Endothelial cell of umbilical vein (primary cell): Measurements from ENCODE around the gene ALX1. TPM values are rescaled to one million over a fixed set of nuclear protein-coding genes. Genes with fewer than 3 reads are reported as not detected.

Experiments used
- BruUV-seq: library from RNA; stranded (reverse); fragments of 400-500 nt; replicated peaks from 2 replicates; lab custom pipeline; 2021; lab: Mats Ljungman, UMichigan
- CTCF ChIA-PET: fragments of 300-600, 350-600 bp; sonication (Branson Sonifier 250); formaldehyde crosslinking; loops from one replicate; lab custom pipeline; 2021; ENCODE audit warnings: antibody characterized with exemption, inconsistent platforms; lab: Charles Lee
- POLR2A ChIA-PET: fragments of 300-600, 350-600 bp; sonication (Branson Sonifier 250); formaldehyde crosslinking; loops from one replicate; lab custom pipeline; 2021; ENCODE audit warnings: antibody characterized with exemption, inconsistent platforms; lab: Charles Lee
- DNase-seq: peaks from one replicate; pipeline ENCODE4 v3.0.0-alpha.2; 2011; ENCODE audit warnings: low read depth, low spot score
- FAIRE-seq: peaks from 2 replicates; lab custom pipeline; 2011; peaks lifted over from hg19 to GRCh38; lab: Jason Lieb, UNC
- H2AFZ ChIP-seq: 2 replicates; pipeline ENCODE4 v1.6.0; 2012; ENCODE audit warnings: low read depth, low read length, control low read depth, inconsistent platforms
- H3K27ac ChIP-seq: 2 replicates; pipeline ENCODE4 v1.5.1; 2011; ENCODE audit warnings: low read depth, mild to moderate bottlenecking, control low read depth, low read length, moderate library complexity; ENCODE audit not compliant: insufficient read depth
- H3K27me3 ChIP-seq, 2 experiments: 2 replicates each; pipeline versions ENCODE4 v1.6.0 to v1.6.1; 2011; ENCODE audit warnings: low read length in 2 of 2, mixed read lengths in 1 of 2; ENCODE audit not compliant: control insufficient read depth in 2 of 2, insufficient read depth in 2 of 2
- H3K36me3 ChIP-seq, 2 experiments: 2 replicates in 1 of 2; 3 replicates in 1 of 2; pipeline ENCODE4 v1.5.1; 2011; ENCODE audit warnings: low read length in 2 of 2, mild to moderate bottlenecking in 1 of 2, moderate library complexity in 1 of 2; ENCODE audit not compliant: control insufficient read depth in 2 of 2, insufficient read depth in 2 of 2; ENCODE audit errors: extremely low read depth in 1 of 2
- H3K4me1 ChIP-seq: 3 replicates; pipeline ENCODE4 v1.5.1; 2011; ENCODE audit warnings: mild to moderate bottlenecking, low read length; ENCODE audit not compliant: control insufficient read depth, insufficient read depth; ENCODE audit errors: extremely low read depth
- H3K4me2 ChIP-seq: 2 replicates; pipeline ENCODE4 v1.6.1; 2011; ENCODE audit warnings: low read length, control low read depth, mixed read lengths; ENCODE audit not compliant: insufficient read depth
- H3K4me3 ChIP-seq, 3 experiments: fragments of 200-600 bp in 1 of 3; sonication (generic), shearing (Covaris generic) in 1 of 3; replicated peaks in 1 of 3; 2 replicates each; pipeline ENCODE4 v1.5.1; 2011 to 2016; ENCODE audit warnings: control low read depth in 3 of 3, low read length in 3 of 3, mild to moderate bottlenecking in 2 of 3, inconsistent platforms in 1 of 3, low read depth in 1 of 3, moderate library complexity in 1 of 3; ENCODE audit not compliant: insufficient read depth in 1 of 3
- H3K79me2 ChIP-seq: 2 replicates; pipeline ENCODE4 v1.6.0; 2012; ENCODE audit warnings: low read length, inconsistent platforms; ENCODE audit not compliant: control insufficient read depth, insufficient read depth
- H3K9ac ChIP-seq: replicated peaks from 2 replicates; pipeline ENCODE3; 2011; ENCODE audit warnings: low read length, control low read depth; ENCODE audit not compliant: insufficient read depth; ENCODE audit errors: extremely low read depth
- H3K9me1 ChIP-seq: replicated peaks from 3 replicates; pipeline ENCODE4 v1.6.0; 2011; ENCODE audit warnings: mild to moderate bottlenecking, low read length; ENCODE audit not compliant: control insufficient read depth, insufficient read depth; ENCODE audit errors: extremely low read depth
- H3K9me3 ChIP-seq: replicated peaks from 2 replicates; pipeline ENCODE4 v1.5.1; 2012; ENCODE audit warnings: low read length, inconsistent platforms; ENCODE audit not compliant: control insufficient read depth, insufficient read depth
- H4K20me1 ChIP-seq: replicated peaks from 2 replicates; pipeline ENCODE3; 2011; ENCODE audit warnings: mild to moderate bottlenecking, low read length; ENCODE audit not compliant: control insufficient read depth, insufficient read depth; ENCODE audit errors: extremely low read depth
- EZH2 ChIP-seq: IDR thresholded peaks from 2 replicates; pipeline ENCODE4 v1.6.1; 2012; ENCODE audit warnings: borderline replicate concordance, low read depth, mild to moderate bottlenecking, moderate library complexity, low read length, inconsistent platforms; ENCODE audit not compliant: severe bottlenecking
- FOS ChIP-seq: IDR thresholded peaks from 2 replicates; pipeline ENCODE4 v1.6.1; 2011; ENCODE audit warnings: mild to moderate bottlenecking, low read length, moderate library complexity, borderline replicate concordance; ENCODE audit not compliant: insufficient read depth
- GATA2 ChIP-seq: IDR thresholded peaks from 2 replicates; pipeline ENCODE4 v1.7.0; 2011; ENCODE audit warnings: low read depth, mild to moderate bottlenecking, moderate library complexity, mixed read lengths, low read length; ENCODE audit not compliant: insufficient read length, insufficient read depth
- JUN ChIP-seq: IDR thresholded peaks from 2 replicates; pipeline ENCODE4 v1.6.1; 2011; ENCODE audit warnings: borderline replicate concordance, low read depth; ENCODE audit not compliant: insufficient read length, insufficient read depth
- MYC ChIP-seq: IDR thresholded peaks from one replicate; pipeline ENCODE4 v1.6.1; 2011; ENCODE audit warnings: mild to moderate bottlenecking, low read depth, low read length
- POLR2A ChIP-seq: IDR thresholded peaks from 2 replicates; pipeline ENCODE4 v1.6.1; 2012; ENCODE audit warnings: low read depth, mild to moderate bottlenecking, control low read depth, low read length
- POLR2AphosphoS5 ChIP-seq: IDR thresholded peaks from 2 replicates; pipeline ENCODE4 v1.6.1; 2012; ENCODE audit warnings: low read depth, mild to moderate bottlenecking, control low read depth, low read length, moderate library complexity; ENCODE audit not compliant: insufficient read depth
- dilution Hi-C: fragments of 300-500 bp; cut with MboI; formaldehyde crosslinking; loops from one replicate; pipeline ENCODE4 v1.15.0; 2019; ENCODE audit warnings: low sequenced_read_pairs; ENCODE audit not compliant: extremely low pct_ligation_motif_present
- intact Hi-C: fragments of 100-400 bp; cut with micrococcal nuclease; formaldehyde crosslinking; loops from one replicate; pipeline ENCODE4 v1.10.0; 2022
- polyA plus RNA-seq, 4 experiments: library from polyadenylated mRNA; depleted of rRNA in 3 of 4; stranded (reverse) in 3 of 4; unstranded in 1 of 4; fragments of >200 nt; gene quantifications; 2 replicates each; pipeline versions ENCODE4 v1.2.1 to v1.2.3, GENCODE V29; 2011 to 2012; ENCODE audit warnings: missing spikeins in 1 of 4
- total RNA-seq: library from RNA; stranded (reverse); gene quantifications from 2 replicates; pipeline ENCODE4 v1.2.3, GENCODE V29; 2021
- TF ChIP-seq, protein P1 (sequence below): IDR thresholded peaks from 2 replicates; pipeline ENCODE4 v1.6.1; 2011; ENCODE audit not compliant: insufficient read depth, insufficient read length
- TF ChIP-seq, protein P2 (sequence below), 2 donors: IDR thresholded peaks; 1 replicate in 1 of 2; 2 replicates in 1 of 2; pipeline ENCODE4 v1.5.1; 2011; ENCODE audit warnings: low read length in 2 of 2, mild to moderate bottlenecking in 2 of 2, moderate library complexity in 2 of 2, control low read depth in 1 of 2, inconsistent platforms in 1 of 2, low read depth in 1 of 2; ENCODE audit not compliant: insufficient read depth in 1 of 2; ENCODE audit errors: extremely low read depth in 1 of 2

ALX1 gene
- total and polyA plus RNA-seq, 2 donors (not counting 3 experiments of a cell fraction or from before 2014, with no cell fraction given): 2.2 to 3.5 TPM

DNA sequence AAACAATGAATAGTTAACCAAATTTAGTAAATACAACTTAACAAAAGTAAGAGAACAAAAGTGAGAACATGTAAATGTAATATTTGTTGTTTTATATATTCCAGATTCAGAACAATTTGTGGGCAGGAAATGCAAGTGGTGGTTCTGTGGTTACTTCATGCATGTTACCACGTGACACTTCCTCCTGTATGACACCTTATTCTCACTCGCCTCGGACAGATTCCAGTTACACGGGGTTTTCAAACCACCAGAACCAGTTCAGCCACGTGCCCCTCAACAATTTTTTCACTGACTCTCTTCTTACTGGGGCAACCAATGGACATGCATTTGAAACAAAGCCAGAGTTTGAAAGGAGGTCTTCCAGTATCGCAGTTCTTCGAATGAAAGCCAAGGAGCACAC is 21.0 kb downstream of the ALX1 start:
- no peak for FAIRE-seq
- Histone ChIP-seq H3K79me2 (no peaks in the 10 kb centered on the region), H3K27me3 (no peaks in the 10 kb centered on the region), H3K9me3 (no peaks in the 10 kb centered on the region), H3K4me2 (no peak overlapping the region), H3K4me3 (no peak overlapping the region), H4K20me1 (no peaks in the 10 kb centered on the region), H3K36me3 (no peaks in the 10 kb centered on the region), H3K4me1 (no peaks in the 10 kb centered on the region), H3K27ac (no peak overlapping the region), H2AFZ (no peak overlapping the region), H3K9ac (no peak overlapping the region), H3K9me1 (no peaks in the 10 kb centered on the region)
- CTCF ChIA-PET: interaction anchor here (1.2 to 1.4 kb wide), 2 partner anchors 10 to 20 kb away, joined by 3 to 6 read pairs; no protein-coding TSS in a partner anchor
- BruUV-seq: no TSS peak
- DNase-seq: no peak
- intact Hi-C loops (loop anchor here (10.0 kb wide), 1 partner anchor 624 kb away; no protein-coding TSS in a partner anchor), dilution Hi-C loops (no loop called here)
- POLR2A ChIA-PET: no interaction called here
- TF ChIP-seq POLR2AphosphoS5 (no peak), EZH2 (no peak)
- TF ChIP-seq, protein P1, sequence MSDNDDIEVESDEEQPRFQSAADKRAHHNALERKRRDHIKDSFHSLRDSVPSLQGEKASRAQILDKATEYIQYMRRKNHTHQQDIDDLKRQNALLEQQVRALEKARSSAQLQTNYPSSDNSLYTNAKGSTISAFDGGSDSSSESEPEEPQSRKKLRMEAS: no peak

DNA sequence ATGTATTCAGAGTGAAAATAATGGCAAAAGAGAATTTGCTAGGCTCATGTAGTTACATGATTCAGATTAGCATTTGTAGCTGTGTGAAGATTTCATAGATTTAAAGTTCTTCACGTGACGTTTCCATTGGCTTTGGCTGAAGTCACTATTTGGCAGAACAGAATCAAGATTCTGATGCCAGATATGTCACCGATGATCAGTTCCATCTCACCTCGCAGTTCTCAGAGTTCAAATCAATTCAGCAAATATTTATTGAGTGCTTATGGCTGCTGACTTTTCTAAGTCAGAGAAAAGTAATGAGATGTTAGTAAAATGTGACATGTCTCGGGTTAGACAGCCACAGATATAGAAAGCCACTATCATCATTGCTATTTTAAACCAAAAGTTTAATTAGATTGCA is 28.4 kb downstream of the ALX1 start:
- BruUV-seq: no TSS peak
- TF ChIP-seq FOS (no peak), JUN (no peak), MYC (no peak), POLR2AphosphoS5 (no peak), POLR2A (no peak), GATA2 (no peak), EZH2 (no peak)
- TF ChIP-seq, protein P1: no peak
- TF ChIP-seq, protein P2, sequence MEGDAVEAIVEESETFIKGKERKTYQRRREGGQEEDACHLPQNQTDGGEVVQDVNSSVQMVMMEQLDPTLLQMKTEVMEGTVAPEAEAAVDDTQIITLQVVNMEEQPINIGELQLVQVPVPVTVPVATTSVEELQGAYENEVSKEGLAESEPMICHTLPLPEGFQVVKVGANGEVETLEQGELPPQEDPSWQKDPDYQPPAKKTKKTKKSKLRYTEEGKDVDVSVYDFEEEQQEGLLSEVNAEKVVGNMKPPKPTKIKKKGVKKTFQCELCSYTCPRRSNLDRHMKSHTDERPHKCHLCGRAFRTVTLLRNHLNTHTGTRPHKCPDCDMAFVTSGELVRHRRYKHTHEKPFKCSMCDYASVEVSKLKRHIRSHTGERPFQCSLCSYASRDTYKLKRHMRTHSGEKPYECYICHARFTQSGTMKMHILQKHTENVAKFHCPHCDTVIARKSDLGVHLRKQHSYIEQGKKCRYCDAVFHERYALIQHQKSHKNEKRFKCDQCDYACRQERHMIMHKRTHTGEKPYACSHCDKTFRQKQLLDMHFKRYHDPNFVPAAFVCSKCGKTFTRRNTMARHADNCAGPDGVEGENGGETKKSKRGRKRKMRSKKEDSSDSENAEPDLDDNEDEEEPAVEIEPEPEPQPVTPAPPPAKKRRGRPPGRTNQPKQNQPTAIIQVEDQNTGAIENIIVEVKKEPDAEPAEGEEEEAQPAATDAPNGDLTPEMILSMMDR (IDR thresholded peaks at IDR 0.05; ENCODE audit: extremely low read depth in 1 of 2, insufficient read depth in 1 of 2, low read depth in 1 of 2, low read length in 2 of 2): no peak
- ChIA-PET POLR2A (no interaction called here), CTCF (interaction anchor here (0.7 to 5.8 kb wide), 13 partner anchors 10 to 612 kb away, joined by 3 to 55 read pairs (median 8); no protein-coding TSS in a partner anchor)
- Histone ChIP-seq H3K4me3 (no peak overlapping the region), H3K27me3 (no peaks in the 10 kb centered on the region), H3K4me2 (no peak overlapping the region), H3K27ac (no peak overlapping the region), H2AFZ (no peak overlapping the region), H3K9me1 (no peaks in the 10 kb centered on the region), H3K9ac (no peak overlapping the region), H3K4me1 (no peaks in the 10 kb centered on the region), H4K20me1 (no peaks in the 10 kb centered on the region), H3K36me3 (no peaks in the 10 kb centered on the region), H3K9me3 (no peaks in the 10 kb centered on the region), H3K79me2 (no peaks in the 10 kb centered on the region)
- dilution Hi-C loops (no loop called here), intact Hi-C loops (loop anchor here (5.0 to 10.0 kb wide), 2 partner anchors 231 to 616 kb away; no protein-coding TSS in a partner anchor)
- no peak for DNase-seq
- FAIRE-seq: no peak
